Suprapubic skin (tissue), 4 donors: ENCODE results near the gene RSRC1. TPM values are rescaled to one million over a fixed set of nuclear protein-coding genes. Genes with fewer than 3 reads are reported as not detected.

ENCODE experiments used
- DNase-seq, 2 donors: peaks; one replicate each; pipeline ENCODE4 v3.0.0-alpha.2; 2019; ENCODE audit warnings: low spot score in 2 of 2
- H3K27ac ChIP-seq: fragments of 200-600 bp; sonication (generic); one replicate; pipeline ENCODE4 v1.5.1; 2019
- H3K27me3 ChIP-seq: fragments of 200-600 bp; sonication (generic); one replicate; pipeline ENCODE4 v1.5.1; 2019
- H3K36me3 ChIP-seq: fragments of 200-600 bp; sonication (generic); one replicate; pipeline ENCODE4 v1.5.1; 2019
- H3K4me1 ChIP-seq: fragments of 200-600 bp; sonication (generic); one replicate; pipeline ENCODE4 v1.5.1; 2019
- H3K4me3 ChIP-seq: fragments of 200-600 bp; sonication (generic); one replicate; pipeline ENCODE4 v1.5.1; 2019; ENCODE audit warnings: mild to moderate bottlenecking
- H3K9me3 ChIP-seq: fragments of 200-600 bp; sonication (generic); one replicate; pipeline ENCODE4 v1.5.1; 2019
- CTCF ChIP-seq, 2 donors: fragments of 200-600 bp in 1 of 2; fragments of 450-650 bp in 1 of 2; sonication (generic) in 1 of 2; IDR thresholded peaks; one replicate each; pipeline ENCODE4 v1.5.1; 2016 to 2019; ENCODE audit warnings: antibody characterized with exemption in 2 of 2, mild to moderate bottlenecking in 1 of 2, moderate library complexity in 1 of 2
- EP300 ChIP-seq: sonication (generic); formaldehyde crosslinking; IDR thresholded peaks from one replicate; pipeline ENCODE4 v1.6.1; 2017; ENCODE audit warnings: antibody characterized with exemption
- POLR2A ChIP-seq, 2 donors: fragments of 450-650 bp; IDR thresholded peaks; one replicate each; pipeline ENCODE4 v1.6.1; 2017; ENCODE audit warnings: antibody characterized with exemption in 2 of 2, mild to moderate bottlenecking in 2 of 2, moderate library complexity in 2 of 2
- POLR2AphosphoS5 ChIP-seq, 3 donors: sonication (generic); formaldehyde crosslinking; IDR thresholded peaks; one replicate each; pipeline ENCODE4 v1.6.1; 2017; ENCODE audit warnings: antibody characterized with exemption in 3 of 3
- WGBS: methylation state at CpG from one replicate; pipeline ENCODE4 v1.1.5; 2018; 5-methylcytosine and 5-hydroxymethylcytosine counted together
- total RNA-seq, 4 donors: library from RNA; depleted of rRNA; stranded (reverse); fragments of >200 nt; gene quantifications; one replicate each; pipeline ENCODE4 v1.1.0, GENCODE V29; 2016

The RSRC1 gene
- total RNA-seq, 4 donors from 2014 or later: 20.4 to 33.2 (median 30.4) TPM

DNA sequence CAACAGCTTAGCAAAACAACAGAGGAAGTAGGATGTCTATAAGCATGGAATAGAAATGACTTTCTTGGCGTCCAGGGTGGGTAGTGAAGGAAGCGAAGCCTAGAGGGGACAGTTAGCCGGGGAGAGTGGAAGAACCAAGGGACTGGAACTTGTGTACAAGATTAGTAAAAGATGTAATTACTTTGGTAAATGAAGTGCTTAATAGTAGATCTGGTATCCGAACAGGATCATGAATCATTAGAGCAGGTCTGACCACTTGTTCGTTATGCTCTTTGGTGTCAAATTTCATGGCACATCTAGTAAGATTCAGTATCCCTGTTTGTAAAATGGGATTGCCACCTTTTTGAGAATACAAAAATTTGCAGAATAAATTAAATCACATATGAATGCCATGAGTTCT lies 348.6 kb downstream of the RSRC1 start:
- TF ChIP-seq POLR2A (IDR thresholded peaks at IDR 0.05): no peak
- TF ChIP-seq EP300: no peak
- TF ChIP-seq POLR2AphosphoS5 (IDR thresholded peaks at IDR 0.05): no peak
- no peak for TF ChIP-seq CTCF (IDR thresholded peaks at IDR 0.05)
- Histone ChIP-seq H3K4me3 (no peak overlapping the region), H3K27ac (no peak overlapping the region), H3K36me3 (no peaks in the 10 kb centered on the region), H3K27me3 (no peaks in the 10 kb centered on the region), H3K4me1 (no peaks in the 10 kb centered on the region), H3K9me3 (no peaks in the 10 kb centered on the region)
- DNase-seq: no peak
- 68% methylated on average over 5 of the region's 5 CpGs for WGBS

GRCh38 chr3:158460926-158461325 lies 351.0 kb downstream of the RSRC1 start:
- Histone ChIP-seq H3K36me3 (no peaks in the 10 kb centered on the region), H3K27ac (no peak overlapping the region), H3K4me3 (no peak overlapping the region), H3K9me3 (no peaks in the 10 kb centered on the region), H3K4me1 (no peaks in the 10 kb centered on the region), H3K27me3 (no peaks in the 10 kb centered on the region)
- DNase-seq: no peak
- WGBS: 67% methylated on average over 1 of the region's 1 CpG
- TF ChIP-seq POLR2AphosphoS5 (IDR thresholded peaks at IDR 0.05): no peak

- DNase-seq: no peak
- Histone ChIP-seq H3K4me1 (no peaks in the 10 kb centered on the region), H3K27me3 (no peaks in the 10 kb centered on the region), H3K9me3 (no peaks in the 10 kb centered on the region), H3K27ac (no peak overlapping the region), H3K4me3 (no peak overlapping the region), H3K36me3 (no peaks in the 10 kb centered on the region)
- TF ChIP-seq POLR2AphosphoS5 (IDR thresholded peaks at IDR 0.05) (no peak), CTCF (IDR thresholded peaks at IDR 0.05) (no peak), POLR2A (IDR thresholded peaks at IDR 0.05) (no peak)
- WGBS: 77% methylated on average over 3 of the region's 3 CpGs
These were observed 353.7 kb downstream of the RSRC1 start for GRCh38 chr3:158463556-158463955.

GRCh38 chr3:158465074-158465473 lies 355.2 kb downstream of the RSRC1 start:
- Histone ChIP-seq H3K4me1 (no peaks in the 10 kb centered on the region), H3K4me3 (no peak overlapping the region), H3K27ac (no peak overlapping the region), H3K36me3 (no peaks in the 10 kb centered on the region), H3K27me3 (no peaks in the 10 kb centered on the region), H3K9me3 (no peaks in the 10 kb centered on the region)
- DNase-seq: no peak
- WGBS: 84% methylated on average over 3 of the region's 3 CpGs
- no peak for TF ChIP-seq CTCF (IDR thresholded peaks at IDR 0.05)
- TF ChIP-seq POLR2AphosphoS5 (IDR thresholded peaks at IDR 0.05): no peak
- no peak for TF ChIP-seq EP300
- no peak for TF ChIP-seq POLR2A (IDR thresholded peaks at IDR 0.05)

DNA sequence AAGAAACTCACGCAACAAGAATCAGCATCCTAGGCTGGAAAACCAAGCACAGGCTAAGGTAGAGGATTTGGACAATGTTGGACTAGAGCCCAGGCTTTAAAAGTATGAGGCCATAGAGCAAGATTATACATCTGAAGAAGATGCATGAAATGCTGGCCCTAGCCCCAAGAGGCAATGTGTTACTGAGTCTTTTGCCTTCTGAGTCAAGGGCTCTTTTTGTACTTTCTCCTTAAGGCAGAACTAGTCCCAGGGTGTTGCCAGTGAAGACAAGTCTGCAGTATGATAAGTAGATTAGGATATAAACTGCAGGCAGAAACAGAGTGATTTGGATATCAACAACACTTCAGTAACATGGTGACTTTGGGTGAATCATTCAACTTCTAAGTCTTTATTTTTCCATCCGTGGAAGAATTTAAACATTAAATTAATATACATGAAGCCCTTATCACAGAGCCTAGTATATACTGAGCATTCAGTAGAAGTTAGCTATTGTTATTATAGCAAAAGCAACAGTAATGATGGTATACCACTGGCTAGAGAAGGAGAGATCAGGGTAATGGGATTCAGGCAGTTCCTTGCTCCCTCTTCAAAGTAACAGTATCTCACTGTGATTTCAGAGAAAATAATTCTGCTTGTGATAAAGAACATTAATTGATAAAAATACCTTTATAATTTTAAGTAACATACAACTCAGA lies 361.2 kb downstream of the RSRC1 start:
- no peak overlapping the region for H3K4me3 ChIP-seq
- no peak overlapping the region for H3K27ac ChIP-seq
- peaks cover 3% of the 10 kb centered on the region for H3K4me1 ChIP-seq
- WGBS: 66% methylated on average over 2 of the region's 2 CpGs
- H3K36me3 ChIP-seq: no peaks in the 10 kb centered on the region
- TF ChIP-seq POLR2AphosphoS5 (IDR thresholded peaks at IDR 0.05) (no peak), CTCF (IDR thresholded peaks at IDR 0.05) (no peak), POLR2A (IDR thresholded peaks at IDR 0.05) (no peak), EP300 (no peak)
- no peaks in the 10 kb centered on the region for H3K27me3 ChIP-seq
- H3K9me3 ChIP-seq: no peaks in the 10 kb centered on the region
- DNase-seq: no peak
